ENCODE data around the gene GCNA.
"Not testable (repeated sequence)": the region's sequence is repeated elsewhere in the genome, so short reads cannot be mapped to it uniquely, and the experiment has no call there.

GCNA gene

GRCh38 chrX:71559773-71560172 is 18.5 kb upstream of the GCNA start:
- DNase-seq: not testable (repeated sequence)

GRCh38 chrX:71563921-71564320 is 14.3 kb upstream of the GCNA start:
- DNase-seq: no peak

- no peak for DNase-seq
These were observed 12.7 kb upstream of the GCNA start for GRCh38 chrX:71565474-71566041.

GRCh38 chrX:71571390-71571789 is 6.8 kb upstream of the GCNA start:
- not testable (repeated sequence) for DNase-seq

GRCh38 chrX:71573590-71573989 is 4.6 kb upstream of the GCNA start:
- DNase-seq: no peak

- DNase-seq: no peak
These were observed 555 bp upstream of the GCNA start for GRCh38 chrX:71577682-71578081.

- no peak for DNase-seq
These were observed 1.1 kb downstream of the GCNA start for GRCh38 chrX:71579136-71579989.

GRCh38 chrX:71579990-71580380 is 1.7 kb downstream of the GCNA start:
- DNase-seq: no peak

GRCh38 chrX:71581210-71581609 is 3.0 kb downstream of the GCNA start:
- no peak for DNase-seq

GRCh38 chrX:71586929-71587328 is 8.7 kb downstream of the GCNA start:
- no peak for DNase-seq

GRCh38 chrX:71593210-71593609 is 15.0 kb downstream of the GCNA start:
- not testable (repeated sequence) for DNase-seq

GRCh38 chrX:71599965-71600364 is 21.7 kb downstream of the GCNA start:
- DNase-seq: no peak

- DNase-seq: no peak
These were observed 25.4 kb downstream of the GCNA start for GRCh38 chrX:71603618-71604017.

- DNase-seq: no peak
These were observed 25.9 kb downstream of the GCNA start for GRCh38 chrX:71604141-71604540.

GRCh38 chrX:71604796-71605568 is 26.7 kb downstream of the GCNA start:
- DNase-seq: no peak

- DNase-seq: no peak
These were observed 28.4 kb downstream of the GCNA start for GRCh38 chrX:71606536-71607216.

GRCh38 chrX:71607488-71607887 is 29.3 kb downstream of the GCNA start:
- no peak for DNase-seq

GRCh38 chrX:71609095-71609750 is 31.0 kb downstream of the GCNA start:
- DNase-seq: no peak

GRCh38 chrX:71611736-71612135 is 33.5 kb downstream of the GCNA start:
- DNase-seq: not testable (repeated sequence)

GRCh38 chrX:71612256-71612655 is 34.0 kb downstream of the GCNA start:
- no peak for DNase-seq

GRCh38 chrX:71615056-71615455 is 36.8 kb downstream of the GCNA start:
- DNase-seq: no peak

GRCh38 chrX:71615954-71616353 is 37.7 kb downstream of the GCNA start:
- DNase-seq: no peak
